ENCODE measurements around the gene LRRC52. TPM values are rescaled to one million over a fixed set of nuclear protein-coding genes. Genes with fewer than 3 reads are reported as not detected.

LRRC52 gene
- total and polyA plus RNA-seq, 2 of the 8 experiments (the other 6 are each of a cell fraction or from before 2014, with no cell fraction given): 0.05 TPM; not detected in 1

DNA sequence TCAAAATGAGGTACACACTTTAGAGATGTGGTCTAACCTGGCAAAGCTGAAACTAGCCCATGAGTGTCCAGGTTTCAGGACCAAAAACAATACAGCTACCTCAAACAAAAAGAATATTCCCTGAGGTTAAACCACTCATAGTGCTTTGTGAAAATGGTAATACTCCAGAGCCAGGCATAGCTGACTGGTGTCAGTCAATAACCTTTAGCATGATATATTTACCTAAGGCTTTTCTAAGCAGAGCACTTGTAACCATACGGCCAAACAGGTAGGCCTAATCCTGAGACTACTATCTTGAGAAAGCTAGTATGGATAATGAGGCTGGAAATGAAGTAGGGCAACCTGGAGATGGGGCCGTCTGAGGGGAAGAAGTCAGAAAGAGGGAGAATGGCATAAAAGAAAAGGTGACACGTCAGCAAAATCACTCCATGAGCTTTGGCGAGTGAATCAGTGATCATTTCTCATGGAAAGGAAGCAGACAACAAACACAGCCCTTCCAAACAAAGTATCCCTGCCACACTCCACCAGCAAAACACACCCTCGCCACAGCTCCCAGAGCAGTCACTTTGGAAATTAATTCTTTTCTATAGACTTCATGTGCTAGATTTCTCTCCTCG is 1.7 kb upstream of the LRRC52 start (continued):
- TF ChIP-seq, protein P1, sequence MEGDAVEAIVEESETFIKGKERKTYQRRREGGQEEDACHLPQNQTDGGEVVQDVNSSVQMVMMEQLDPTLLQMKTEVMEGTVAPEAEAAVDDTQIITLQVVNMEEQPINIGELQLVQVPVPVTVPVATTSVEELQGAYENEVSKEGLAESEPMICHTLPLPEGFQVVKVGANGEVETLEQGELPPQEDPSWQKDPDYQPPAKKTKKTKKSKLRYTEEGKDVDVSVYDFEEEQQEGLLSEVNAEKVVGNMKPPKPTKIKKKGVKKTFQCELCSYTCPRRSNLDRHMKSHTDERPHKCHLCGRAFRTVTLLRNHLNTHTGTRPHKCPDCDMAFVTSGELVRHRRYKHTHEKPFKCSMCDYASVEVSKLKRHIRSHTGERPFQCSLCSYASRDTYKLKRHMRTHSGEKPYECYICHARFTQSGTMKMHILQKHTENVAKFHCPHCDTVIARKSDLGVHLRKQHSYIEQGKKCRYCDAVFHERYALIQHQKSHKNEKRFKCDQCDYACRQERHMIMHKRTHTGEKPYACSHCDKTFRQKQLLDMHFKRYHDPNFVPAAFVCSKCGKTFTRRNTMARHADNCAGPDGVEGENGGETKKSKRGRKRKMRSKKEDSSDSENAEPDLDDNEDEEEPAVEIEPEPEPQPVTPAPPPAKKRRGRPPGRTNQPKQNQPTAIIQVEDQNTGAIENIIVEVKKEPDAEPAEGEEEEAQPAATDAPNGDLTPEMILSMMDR (IDR thresholded peaks at IDR 0.05; ENCODE audit: control extremely low read depth in 1 of 3, insufficient read depth in 1 of 3, low read depth in 1 of 3, low read length in 3 of 3): no peak
- TF ChIP-seq TAF1 (IDR thresholded peaks at IDR 0.05; ENCODE audit: low read depth, low read length): no peak
- no peak for TF ChIP-seq JUND (IDR thresholded peaks at IDR 0.05; ENCODE audit: low read length)
- TF ChIP-seq, protein P2, sequence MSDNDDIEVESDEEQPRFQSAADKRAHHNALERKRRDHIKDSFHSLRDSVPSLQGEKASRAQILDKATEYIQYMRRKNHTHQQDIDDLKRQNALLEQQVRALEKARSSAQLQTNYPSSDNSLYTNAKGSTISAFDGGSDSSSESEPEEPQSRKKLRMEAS (IDR thresholded peaks at IDR 0.05): no peak
- no peak for TF ChIP-seq HDAC2 (IDR thresholded peaks at IDR 0.05; ENCODE audit: borderline replicate concordance in 1 of 2, low read depth in 2 of 2, low read length in 2 of 2)
- TF ChIP-seq POU5F1 (IDR thresholded peaks at IDR 0.05; ENCODE audit: low read depth, low read length): no peak
